Large intestine (tissue), 3 donors: Measurements from ENCODE around the gene LIN52. TPM values are rescaled to one million over a fixed set of nuclear protein-coding genes. Genes with fewer than 3 reads are reported as not detected.

ENCODE experiments used
- DNase-seq, 2 donors: peaks; one replicate each; pipeline versions ENCODE4 v3.0.0 to v3.0.0-alpha.2; 2013
- H3K27ac ChIP-seq: one replicate; pipeline ENCODE4 v1.5.1; 2013; ENCODE audit warnings: low read length
- H3K27me3 ChIP-seq: 2 replicates; pipeline ENCODE4 v1.6.1; 2013; ENCODE audit warnings: low read length; ENCODE audit not compliant: control insufficient read depth, insufficient read depth
- H3K36me3 ChIP-seq: 2 replicates; pipeline ENCODE4 v1.6.1; 2013; ENCODE audit warnings: low read length; ENCODE audit not compliant: control insufficient read depth, insufficient read depth
- H3K4me1 ChIP-seq: one replicate; pipeline ENCODE4 v1.6.1; 2013; ENCODE audit warnings: low read length; ENCODE audit not compliant: control insufficient read depth, insufficient read depth
- H3K4me3 ChIP-seq: one replicate; pipeline ENCODE4 v1.5.1; 2013; ENCODE audit warnings: low read length
- H3K9me3 ChIP-seq: one replicate; pipeline ENCODE4 v1.6.1; 2013; ENCODE audit warnings: mild to moderate bottlenecking, low read depth, low read length, moderate library complexity; ENCODE audit not compliant: control insufficient read depth
- WGBS: methylation state at CpG from one replicate; pipeline ENCODE4 v1.1.5; 2013; ENCODE audit warnings: low lambda C conversion rate; ENCODE audit not compliant: insufficient coverage; 5-methylcytosine and 5-hydroxymethylcytosine counted together
- polyA plus RNA-seq: library from polyadenylated mRNA; unstranded; fragments of 120-200 nt; gene quantifications from one replicate; pipeline ENCODE4 v1.2.1, GENCODE V29; 2013

Gene LIN52
- polyA plus RNA-seq, 1 donor: 11.1 TPM

- DNase-seq: peak; percentile 82 to 90
- no peaks in the 10 kb centered on the region for H3K9me3 ChIP-seq
- H3K27me3 ChIP-seq: no peaks in the 10 kb centered on the region
- H3K36me3 ChIP-seq: no peaks in the 10 kb centered on the region
- peak overlapping the region; percentile 34 for H3K27ac ChIP-seq
- WGBS: no CpG with 5 or more reads among the region's 3 CpGs
- peaks cover 21% of the 10 kb centered on the region for H3K4me1 ChIP-seq
- H3K4me3 ChIP-seq: no peak overlapping the region
These were observed 56.9 kb downstream of the LIN52 start for GRCh38 chr14:74141703-74142102.

- Histone ChIP-seq H3K27me3 (no peaks in the 10 kb centered on the region), H3K27ac (no peak overlapping the region), H3K4me1 (peaks cover 20% of the 10 kb centered on the region), H3K4me3 (no peak overlapping the region), H3K9me3 (no peaks in the 10 kb centered on the region), H3K36me3 (no peaks in the 10 kb centered on the region)
- WGBS: 20% methylated on average over 4 of the region's 4 CpGs
- peak; percentile 22 to 43 for DNase-seq
These were observed 57.8 kb downstream of the LIN52 start for GRCh38 chr14:74142523-74142922.

GRCh38 chr14:74144789-74145188 is 60.0 kb downstream of the LIN52 start:
- peak; percentile 41 to 74 for DNase-seq
- H3K9me3 ChIP-seq: no peaks in the 10 kb centered on the region
- 17% methylated on average over 1 of the region's 3 CpGs for WGBS
- H3K36me3 ChIP-seq: no peaks in the 10 kb centered on the region
- H3K4me1 ChIP-seq: peaks cover 20% of the 10 kb centered on the region
- no peak overlapping the region for H3K4me3 ChIP-seq
- H3K27ac ChIP-seq: no peak overlapping the region
- H3K27me3 ChIP-seq: no peaks in the 10 kb centered on the region

DNA sequence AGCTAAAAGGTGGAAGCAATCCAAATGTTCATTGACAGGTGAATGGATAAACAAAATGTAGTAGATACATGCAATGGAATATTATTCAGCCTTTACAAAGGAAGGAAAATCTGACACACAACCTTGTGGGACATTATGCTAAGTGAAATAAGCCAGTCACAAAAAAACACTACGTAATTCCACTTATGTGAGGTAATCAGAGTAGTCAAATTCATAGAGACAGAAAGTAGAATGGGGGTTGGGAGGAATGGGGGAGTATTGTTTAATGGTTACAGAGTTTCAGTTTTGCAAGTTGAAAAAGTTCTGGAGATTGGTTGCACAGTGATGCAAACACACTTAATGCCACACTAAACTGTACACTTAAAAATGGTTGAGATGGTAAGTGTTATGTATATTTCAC is 62.8 kb downstream of the LIN52 start:
- no peaks in the 10 kb centered on the region for H3K36me3 ChIP-seq
- WGBS: 100% methylated on average over 1 of the region's 1 CpG

DNA sequence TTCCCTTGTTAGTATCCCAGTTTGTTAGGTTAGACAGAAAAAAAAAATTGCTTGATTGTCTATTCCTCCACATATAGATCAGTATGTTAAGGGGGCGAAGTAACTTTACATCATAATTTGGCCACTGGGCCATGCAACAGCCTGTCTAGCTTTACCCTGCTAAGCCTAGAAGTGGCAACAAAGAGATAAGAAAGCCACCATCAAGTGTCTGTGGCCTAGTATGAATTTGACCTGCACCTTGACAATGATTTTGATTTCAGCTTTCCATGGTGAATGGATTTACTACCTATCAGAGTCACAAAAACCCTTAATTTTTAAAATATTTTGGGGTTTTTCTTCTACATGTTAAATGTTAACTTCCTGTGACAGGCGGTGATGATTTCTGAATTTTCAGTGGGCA is 63.9 kb downstream of the LIN52 start:
- WGBS: no CpG with 5 or more reads among the region's 2 CpGs

More for the DNA sequence above, 62.8 kb downstream of the LIN52 start:
- peaks cover 8% of the 10 kb centered on the region for H3K4me1 ChIP-seq
- no peak overlapping the region for H3K27ac ChIP-seq
- H3K27me3 ChIP-seq: no peaks in the 10 kb centered on the region
- no peak for DNase-seq
- H3K9me3 ChIP-seq: no peaks in the 10 kb centered on the region
- H3K4me3 ChIP-seq: no peak overlapping the region

GRCh38 chr14:74155287-74155686 is 70.5 kb downstream of the LIN52 start:
- H3K27ac ChIP-seq: no peak overlapping the region
- H3K36me3 ChIP-seq: no peaks in the 10 kb centered on the region
- no peak for DNase-seq
- H3K27me3 ChIP-seq: no peaks in the 10 kb centered on the region
- WGBS: 100% methylated on average over 1 of the region's 6 CpGs
- no peak overlapping the region for H3K4me3 ChIP-seq
- H3K9me3 ChIP-seq: no peaks in the 10 kb centered on the region
- no peaks in the 10 kb centered on the region for H3K4me1 ChIP-seq

More for the DNA sequence above, 63.9 kb downstream of the LIN52 start:
- H3K4me3 ChIP-seq: no peak overlapping the region
- no peak overlapping the region for H3K27ac ChIP-seq
- H3K36me3 ChIP-seq: no peaks in the 10 kb centered on the region
- H3K4me1 ChIP-seq: peaks cover 5% of the 10 kb centered on the region
- no peak for DNase-seq
- H3K27me3 ChIP-seq: no peaks in the 10 kb centered on the region
- H3K9me3 ChIP-seq: no peaks in the 10 kb centered on the region

- WGBS: no CpG with 5 or more reads among the region's 1 CpG
- DNase-seq: no peak
These were observed 71.0 kb downstream of the LIN52 start for GRCh38 chr14:74155749-74156148.

GRCh38 chr14:74160763-74161162 is 76.0 kb downstream of the LIN52 start:
- H3K4me3 ChIP-seq: no peak overlapping the region
- no peaks in the 10 kb centered on the region for H3K4me1 ChIP-seq
- H3K27me3 ChIP-seq: no peaks in the 10 kb centered on the region
- 100% methylated on average over 2 of the region's 2 CpGs for WGBS
- peaks cover 2% of the 10 kb centered on the region for H3K36me3 ChIP-seq
- no peak for DNase-seq
- no peaks in the 10 kb centered on the region for H3K9me3 ChIP-seq
- no peak overlapping the region for H3K27ac ChIP-seq

More at GRCh38 chr14:74155749-74156148, 71.0 kb downstream of the LIN52 start:
- Histone ChIP-seq H3K4me3 (no peak overlapping the region), H3K27ac (no peak overlapping the region), H3K9me3 (no peaks in the 10 kb centered on the region), H3K36me3 (no peaks in the 10 kb centered on the region), H3K4me1 (no peaks in the 10 kb centered on the region), H3K27me3 (no peaks in the 10 kb centered on the region)

GRCh38 chr14:74161526-74162158 is 76.9 kb downstream of the LIN52 start:
- peaks cover 2% of the 10 kb centered on the region for H3K36me3 ChIP-seq
- no peaks in the 10 kb centered on the region for H3K9me3 ChIP-seq
- H3K27ac ChIP-seq: no peak overlapping the region
- H3K27me3 ChIP-seq: no peaks in the 10 kb centered on the region
- no peak overlapping the region for H3K4me3 ChIP-seq
- DNase-seq: no peak
- WGBS: 100% methylated on average over 1 of the region's 8 CpGs
- no peaks in the 10 kb centered on the region for H3K4me1 ChIP-seq

- no peak overlapping the region for H3K27ac ChIP-seq
- no peaks in the 10 kb centered on the region for H3K9me3 ChIP-seq
- peaks cover 3% of the 10 kb centered on the region for H3K36me3 ChIP-seq
- no peaks in the 10 kb centered on the region for H3K27me3 ChIP-seq
- 50% methylated on average over 1 of the region's 3 CpGs for WGBS
- no peak for DNase-seq
- no peak overlapping the region for H3K4me3 ChIP-seq
- H3K4me1 ChIP-seq: no peaks in the 10 kb centered on the region
These were observed 85.2 kb downstream of the LIN52 start for GRCh38 chr14:74169906-74170305.

DNA sequence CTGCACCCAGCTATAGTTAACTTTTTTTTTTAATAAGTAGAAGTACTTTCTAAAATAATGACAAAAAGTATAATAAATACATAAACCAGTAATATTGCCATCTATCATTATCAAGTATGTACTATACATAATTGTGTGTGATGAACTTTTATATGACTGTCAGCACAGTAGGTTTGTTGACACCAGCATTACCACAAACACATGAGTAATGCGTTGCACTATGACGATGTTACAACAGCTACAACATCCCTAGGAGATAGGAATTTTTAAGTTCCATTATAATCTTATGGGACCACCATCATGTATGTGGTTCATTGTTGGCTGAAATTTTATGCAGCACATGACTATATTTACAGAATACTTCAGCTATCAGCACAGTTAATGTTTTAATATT is 91.6 kb downstream of the LIN52 start:
- Histone ChIP-seq H3K4me1 (no peaks in the 10 kb centered on the region), H3K27ac (no peak overlapping the region), H3K4me3 (no peak overlapping the region), H3K36me3 (peaks cover 3% of the 10 kb centered on the region), H3K27me3 (no peaks in the 10 kb centered on the region), H3K9me3 (no peaks in the 10 kb centered on the region)
- WGBS: no CpG with 5 or more reads among the region's 2 CpGs
- no peak for DNase-seq
